Retina (tissue), 1 donor: ENCODE results near the gene EYA3.

Experiments
- DNase-seq: peaks from one replicate; pipeline ENCODE4 v3.0.0-alpha.2; 2016

Gene EYA3, protein sequence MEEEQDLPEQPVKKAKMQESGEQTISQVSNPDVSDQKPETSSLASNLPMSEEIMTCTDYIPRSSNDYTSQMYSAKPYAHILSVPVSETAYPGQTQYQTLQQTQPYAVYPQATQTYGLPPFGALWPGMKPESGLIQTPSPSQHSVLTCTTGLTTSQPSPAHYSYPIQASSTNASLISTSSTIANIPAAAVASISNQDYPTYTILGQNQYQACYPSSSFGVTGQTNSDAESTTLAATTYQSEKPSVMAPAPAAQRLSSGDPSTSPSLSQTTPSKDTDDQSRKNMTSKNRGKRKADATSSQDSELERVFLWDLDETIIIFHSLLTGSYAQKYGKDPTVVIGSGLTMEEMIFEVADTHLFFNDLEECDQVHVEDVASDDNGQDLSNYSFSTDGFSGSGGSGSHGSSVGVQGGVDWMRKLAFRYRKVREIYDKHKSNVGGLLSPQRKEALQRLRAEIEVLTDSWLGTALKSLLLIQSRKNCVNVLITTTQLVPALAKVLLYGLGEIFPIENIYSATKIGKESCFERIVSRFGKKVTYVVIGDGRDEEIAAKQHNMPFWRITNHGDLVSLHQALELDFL

DNA sequence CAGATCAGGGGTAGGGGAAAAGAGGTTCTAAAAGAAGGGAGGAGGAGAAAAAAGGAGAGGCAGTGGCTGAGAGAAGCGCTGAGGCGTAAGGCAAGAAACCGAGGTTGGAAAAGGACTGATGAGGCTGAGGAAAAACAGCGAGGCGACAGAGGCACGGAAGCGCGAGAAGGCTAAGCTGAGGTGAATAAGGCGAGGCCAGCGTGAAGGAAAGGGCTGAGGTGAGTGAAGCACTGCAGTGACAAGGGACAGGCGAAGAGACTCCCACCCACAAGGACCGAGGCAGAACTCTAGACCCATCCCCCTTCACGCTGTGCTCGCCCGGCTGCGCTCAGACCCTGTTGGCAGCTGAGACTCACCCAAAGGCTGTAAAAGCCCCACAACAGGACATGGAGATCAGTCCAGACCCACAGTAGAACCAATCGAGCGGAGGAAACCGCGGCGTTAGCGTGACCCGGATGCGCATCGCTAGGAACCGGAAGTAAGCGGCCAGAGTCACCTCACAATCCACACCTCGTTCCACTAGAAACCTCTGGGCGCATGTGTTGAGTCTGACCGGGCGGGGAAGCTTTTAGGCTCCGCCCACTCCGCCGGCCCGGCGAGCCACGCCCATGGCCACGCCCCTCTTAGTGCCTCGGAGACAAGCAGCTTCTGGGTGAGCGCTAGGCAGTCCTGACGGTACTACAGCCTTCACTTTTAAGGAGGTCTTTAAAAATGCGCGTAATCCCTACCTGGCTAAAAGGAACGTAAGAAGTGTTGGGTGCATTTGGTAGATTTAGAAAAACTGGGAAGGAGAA is at the start of gene EYA3:
Gene EYA3, minus strand, starts transcription at position 443 of the 794 bp plus-strand sequence. CDS start 30,584 bp downstream, outside the sequence.
- peak; percentile 100 for DNase-seq

DNA sequence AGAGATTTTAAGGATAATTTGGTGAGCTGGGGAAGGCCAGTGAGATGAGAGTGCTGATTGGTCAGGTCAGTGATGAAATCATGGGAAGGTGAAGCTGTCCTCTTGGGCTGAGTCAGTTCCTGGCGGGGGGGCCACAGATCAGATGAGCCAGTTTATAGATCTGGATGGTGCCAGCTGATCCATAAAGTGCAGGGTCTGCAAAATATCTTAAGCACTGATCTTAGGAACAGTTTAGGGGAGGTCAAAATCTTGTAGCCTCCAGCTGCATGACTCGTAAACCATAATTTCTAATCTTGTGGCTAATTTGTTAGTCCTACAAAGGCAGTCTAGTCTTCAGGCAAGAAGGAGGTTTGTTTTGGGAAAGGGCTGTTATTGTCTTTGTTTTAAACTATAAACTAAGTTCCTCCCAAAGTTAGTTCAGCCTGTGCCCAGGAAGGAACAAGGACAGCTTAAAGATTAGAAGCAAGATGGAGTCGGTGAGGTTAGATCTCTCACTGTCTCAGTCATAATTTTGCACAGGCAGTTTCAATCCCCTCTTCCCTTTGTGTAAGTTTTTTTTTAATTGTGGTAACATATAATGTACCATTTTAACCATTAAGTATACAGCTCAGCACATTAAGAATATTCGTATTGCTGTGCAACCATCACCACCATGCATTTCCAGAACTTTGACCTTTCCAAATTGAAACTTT is 48.7 kb upstream of the EYA3 start:
- DNase-seq, result no peak

DNA sequence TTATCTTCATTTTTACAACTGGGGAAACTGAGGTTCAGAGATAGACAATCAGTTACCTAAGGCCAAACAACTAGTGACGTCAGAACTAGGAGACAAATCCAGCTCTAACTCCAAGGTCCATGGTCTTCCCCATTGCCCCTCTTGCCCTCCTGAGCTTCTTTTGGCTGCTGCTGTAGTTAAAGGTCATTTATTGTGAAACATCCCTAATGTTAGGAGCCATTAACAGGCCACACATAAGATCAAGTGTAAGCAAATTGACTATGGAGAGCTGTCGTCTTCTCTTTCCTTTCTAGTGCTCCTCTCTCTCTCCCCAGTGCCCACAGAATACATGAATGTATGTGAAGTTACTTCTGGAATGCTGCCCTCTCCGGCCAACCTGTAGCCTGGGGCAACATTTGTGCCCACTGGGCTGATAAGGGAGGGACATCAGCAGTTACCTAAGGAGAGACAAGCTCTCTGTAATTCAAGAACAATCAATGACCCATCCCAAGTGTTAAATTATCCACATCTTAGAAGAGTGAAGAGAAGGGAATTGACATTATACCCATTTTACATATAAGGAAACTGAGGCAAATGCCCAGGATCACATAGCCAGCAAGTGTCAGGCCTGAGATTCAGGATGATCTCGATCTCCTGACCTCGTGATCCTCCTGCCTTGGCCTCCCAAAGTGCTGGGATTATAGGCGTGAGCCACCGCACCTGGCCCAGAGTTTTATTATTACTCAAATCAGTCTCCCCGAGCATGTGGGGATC is 47.9 kb upstream of the EYA3 start:
- no peak for DNase-seq

DNA sequence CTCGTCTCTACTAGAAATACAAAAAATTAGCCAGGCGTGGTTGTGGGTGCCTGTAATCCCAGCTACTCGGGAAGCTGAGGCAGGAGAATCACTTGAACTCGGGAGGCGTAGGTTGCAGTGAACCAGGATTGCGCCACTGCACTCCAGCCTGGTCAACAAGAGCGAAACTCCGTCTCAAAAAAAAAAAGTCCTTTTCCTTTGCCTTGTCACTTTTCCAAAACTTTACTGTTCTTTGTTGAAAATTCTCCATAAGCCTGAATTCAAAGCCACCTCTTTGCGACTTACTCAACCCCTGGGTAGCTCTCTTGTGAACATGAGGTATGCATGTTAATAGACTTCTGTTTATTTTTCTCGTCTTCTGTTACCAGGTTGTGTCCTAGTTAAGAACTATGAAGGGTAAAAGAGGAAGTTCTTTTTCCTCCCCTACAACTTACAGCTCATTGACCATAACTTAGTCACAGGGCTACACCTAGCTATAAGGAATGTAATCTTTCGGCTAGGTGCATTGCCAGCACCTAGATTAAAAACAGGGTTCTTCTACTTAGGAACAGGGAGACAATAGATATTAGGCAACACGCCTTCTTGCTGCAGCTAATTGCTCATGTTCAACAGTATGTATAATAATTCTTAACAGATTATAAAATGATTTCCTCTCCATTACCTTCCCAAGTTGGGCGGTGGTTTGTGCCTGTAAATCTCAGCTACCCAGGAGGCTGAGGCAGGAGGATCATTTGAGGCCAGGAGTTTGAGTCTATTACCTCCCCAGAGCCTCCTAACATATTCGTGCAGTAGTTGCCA is 47.2 kb upstream of the EYA3 start:
- no peak for DNase-seq

DNA sequence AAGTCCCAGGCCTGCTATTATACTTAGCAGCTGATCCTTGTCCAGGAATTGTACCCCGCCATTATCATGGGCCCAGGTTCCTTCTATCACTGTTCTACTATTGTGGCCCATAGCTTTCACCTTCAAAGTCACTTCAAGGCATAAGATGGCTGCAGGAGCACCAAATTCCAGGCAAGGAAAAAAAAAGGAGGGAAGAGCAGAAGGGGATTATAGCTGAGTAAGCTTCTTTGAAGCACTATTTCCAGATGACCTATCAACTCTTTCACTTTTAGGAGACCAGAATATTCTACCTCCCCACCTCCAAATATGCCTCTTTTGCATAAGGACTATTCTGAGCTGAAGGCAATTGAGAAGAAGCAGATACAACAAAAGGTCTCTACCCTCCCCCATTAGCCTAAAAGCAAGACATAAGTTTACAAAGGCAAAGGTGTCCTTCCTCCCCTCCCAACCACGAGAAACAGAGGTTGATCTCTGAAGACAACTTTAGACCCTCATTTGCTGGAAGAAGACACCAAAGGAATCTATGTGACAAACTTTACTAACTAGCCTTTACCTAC is 46.3 kb upstream of the EYA3 start:
- DNase-seq, result no peak

DNA sequence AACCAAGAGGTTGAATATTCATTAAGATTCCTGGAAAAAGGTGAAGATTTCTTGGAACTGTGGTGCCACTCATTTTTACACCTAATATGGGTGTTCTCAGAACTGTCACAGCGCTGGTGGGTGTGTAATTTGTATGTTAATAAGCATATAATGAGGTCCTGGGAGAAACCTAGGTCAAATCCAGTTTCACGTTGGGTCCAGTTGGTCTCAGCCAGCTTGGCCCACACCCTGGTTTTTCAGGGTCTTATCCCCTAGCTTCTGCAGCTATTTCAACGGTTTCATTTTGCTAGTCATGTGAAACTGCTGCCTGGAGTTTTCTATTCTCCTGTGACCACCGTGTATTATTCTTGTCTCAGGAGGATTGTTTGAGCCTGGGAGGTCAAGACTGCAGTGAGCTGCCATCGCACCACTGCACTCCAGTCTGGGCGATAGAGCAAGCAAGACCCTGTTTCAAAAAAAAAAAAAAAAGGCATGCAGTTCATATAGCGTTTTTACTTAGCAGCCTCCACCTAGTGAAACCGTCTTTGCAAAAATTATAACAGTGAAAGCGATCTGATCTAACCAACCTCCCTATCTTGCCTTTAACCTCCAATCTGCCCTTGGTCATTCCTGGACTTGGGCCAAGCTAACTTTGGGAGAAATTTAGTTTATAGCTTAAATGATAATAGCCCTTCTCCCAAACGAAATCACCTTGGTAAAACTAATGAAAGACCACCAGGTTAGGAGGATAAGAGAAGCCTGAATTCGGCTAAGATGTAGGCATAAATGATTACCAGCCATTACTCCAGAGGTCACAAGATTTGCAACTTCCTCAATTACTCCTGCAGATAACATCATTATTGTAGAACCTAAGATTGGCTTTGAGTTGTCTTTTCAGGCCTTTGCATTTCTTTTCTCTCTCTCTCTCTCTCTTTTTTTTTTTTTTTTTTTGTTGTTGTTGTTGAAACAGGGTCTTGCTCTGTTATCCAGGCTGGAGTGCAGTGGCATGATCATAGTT is 44.1 kb upstream of the EYA3 start:
- no peak for DNase-seq

DNA sequence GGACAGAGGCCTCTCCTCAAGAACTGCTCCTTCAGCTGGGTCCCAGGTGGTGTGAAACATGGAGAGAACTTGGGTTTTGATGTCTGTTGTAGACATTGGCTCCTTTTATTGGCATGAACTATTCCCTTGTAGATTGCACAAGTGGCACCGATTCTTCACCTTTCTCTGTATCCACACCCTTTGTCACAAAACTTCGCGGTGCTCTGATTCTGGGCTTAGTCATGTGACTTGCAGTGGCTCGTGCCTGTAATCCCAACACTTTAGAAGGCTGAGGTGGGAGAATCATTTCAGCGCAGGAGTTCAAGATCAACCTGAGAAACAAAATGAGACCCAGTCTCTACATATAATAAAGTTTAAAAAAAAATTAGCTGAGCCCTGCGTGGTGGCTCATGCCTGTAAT is 42.5 kb upstream of the EYA3 start:
- no peak for DNase-seq

DNA sequence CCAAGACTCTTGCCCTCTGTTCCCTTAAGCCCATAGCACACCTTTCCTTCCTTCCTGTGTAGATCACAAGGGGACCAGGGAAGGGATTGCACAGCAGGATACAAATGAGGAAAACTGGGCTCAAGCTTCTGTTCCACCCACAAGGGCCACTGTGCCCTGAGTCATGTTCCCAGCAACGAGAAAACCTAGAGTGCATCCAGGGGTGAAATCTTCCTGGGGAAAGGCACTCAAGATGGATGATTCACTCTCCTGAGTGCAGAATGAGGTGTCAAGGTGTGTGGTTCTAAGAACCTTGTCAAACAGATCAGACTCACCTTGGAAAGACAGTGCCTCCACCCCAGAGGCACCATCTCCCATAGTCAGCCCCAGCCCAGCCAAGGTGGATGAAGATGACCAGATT is 40.7 kb upstream of the EYA3 start:
- DNase-seq, result no peak

DNA sequence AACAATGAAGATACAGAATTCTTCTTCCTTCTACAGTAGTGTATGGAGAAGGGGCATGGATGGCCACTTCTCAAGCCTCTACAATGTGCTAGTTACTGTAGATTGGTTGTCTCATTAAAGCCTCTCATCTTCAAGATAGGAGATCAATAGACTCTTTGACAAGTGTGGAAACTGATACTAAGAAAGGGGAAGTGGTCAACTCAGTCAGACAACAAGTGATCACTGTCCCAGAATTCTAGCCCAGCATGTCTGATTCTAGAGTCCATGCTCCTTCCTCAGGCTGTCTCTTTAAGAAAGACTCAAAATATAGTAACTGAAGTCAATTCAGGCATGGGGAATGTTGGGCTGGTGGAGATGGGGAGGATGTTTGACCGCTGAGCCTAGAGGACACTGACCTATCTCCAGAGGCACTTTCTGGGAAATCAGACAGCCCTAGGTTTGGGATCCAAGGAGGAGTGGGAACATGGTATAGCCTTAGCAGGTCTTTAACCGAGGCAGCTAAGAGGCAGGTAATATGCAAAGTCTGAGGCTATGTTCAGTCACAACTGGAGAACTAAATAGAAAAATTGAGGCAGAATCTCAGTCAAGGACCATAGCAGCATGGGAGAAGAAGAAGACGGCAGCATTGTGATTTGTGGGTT is 39.3 kb upstream of the EYA3 start:
- DNase-seq, result no peak

DNA sequence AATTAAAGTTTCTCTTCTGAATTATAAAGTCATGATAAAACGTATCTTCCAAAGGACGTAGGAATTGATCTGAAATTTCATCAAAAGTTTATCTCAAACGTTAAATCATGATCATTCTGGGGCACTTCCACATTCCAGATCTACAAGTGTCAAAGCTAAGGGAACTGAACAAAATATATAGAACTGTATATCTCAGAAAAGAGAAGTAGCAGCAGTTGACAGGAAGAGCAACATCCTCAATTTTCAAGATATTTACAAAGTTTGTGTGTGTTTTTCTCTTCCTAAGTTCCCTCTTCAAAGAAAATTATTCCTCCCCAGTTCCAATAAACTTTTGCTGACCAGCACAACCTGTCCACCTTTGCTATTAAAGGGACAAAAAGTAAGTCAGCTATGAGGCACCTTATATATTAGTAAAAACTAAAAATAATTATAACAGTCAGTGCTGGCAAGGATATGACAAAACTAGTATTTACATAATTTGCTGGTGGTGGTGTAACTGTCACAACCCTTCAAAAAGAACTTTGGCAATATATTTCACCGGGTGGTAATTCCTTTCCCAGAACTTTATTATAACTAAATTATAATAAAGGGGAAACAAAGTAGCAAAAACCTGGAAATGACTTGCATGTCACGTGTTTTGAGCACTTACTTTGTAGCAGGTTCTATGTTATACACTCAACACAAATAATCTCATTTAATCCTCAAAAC is 38.5 kb upstream of the EYA3 start:
- no peak for DNase-seq

DNA sequence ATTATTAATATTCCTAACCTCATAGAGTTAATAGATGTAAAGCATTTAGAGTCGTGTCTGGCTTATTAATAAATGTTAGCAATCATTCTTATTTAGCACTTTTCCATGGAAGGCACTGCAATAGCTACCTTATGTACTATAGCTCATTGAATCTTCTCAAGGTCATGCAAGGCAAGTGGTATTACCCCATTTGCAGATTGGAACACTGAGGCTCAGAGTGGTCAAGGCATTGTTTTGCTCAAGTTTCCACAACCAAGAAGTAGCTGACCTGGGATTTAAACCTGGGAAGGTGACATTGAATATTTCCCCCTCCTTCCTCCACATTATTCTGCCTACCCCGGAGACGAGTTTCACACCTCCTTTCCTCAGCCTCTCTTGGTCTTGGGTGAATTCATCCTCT is 37.8 kb upstream of the EYA3 start:
- DNase-seq, result no peak

DNA sequence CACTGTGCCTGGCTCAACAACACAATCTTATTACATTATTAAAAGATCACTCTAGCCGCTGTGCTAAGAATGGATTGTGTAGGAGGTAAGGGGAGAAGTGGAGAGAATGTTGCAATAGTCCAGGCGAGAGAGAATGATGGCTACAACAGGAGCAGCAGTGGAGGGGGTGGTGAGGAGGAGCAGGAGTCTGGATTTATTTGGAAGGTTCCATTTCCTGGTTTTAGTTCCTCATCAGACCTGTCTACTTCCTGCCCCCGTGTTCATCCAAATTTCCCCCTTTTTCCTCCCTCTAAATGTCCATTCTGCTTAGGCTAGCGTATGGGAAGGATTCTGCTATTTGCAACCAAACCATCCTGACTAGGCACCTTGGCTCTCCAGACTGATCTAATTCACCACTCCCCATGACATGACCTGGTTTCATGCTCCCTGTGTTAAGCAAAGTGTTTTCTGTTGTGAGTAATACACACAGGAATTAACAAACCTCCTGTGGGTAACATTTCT is 35.1 kb upstream of the EYA3 start:
- no peak for DNase-seq

DNA sequence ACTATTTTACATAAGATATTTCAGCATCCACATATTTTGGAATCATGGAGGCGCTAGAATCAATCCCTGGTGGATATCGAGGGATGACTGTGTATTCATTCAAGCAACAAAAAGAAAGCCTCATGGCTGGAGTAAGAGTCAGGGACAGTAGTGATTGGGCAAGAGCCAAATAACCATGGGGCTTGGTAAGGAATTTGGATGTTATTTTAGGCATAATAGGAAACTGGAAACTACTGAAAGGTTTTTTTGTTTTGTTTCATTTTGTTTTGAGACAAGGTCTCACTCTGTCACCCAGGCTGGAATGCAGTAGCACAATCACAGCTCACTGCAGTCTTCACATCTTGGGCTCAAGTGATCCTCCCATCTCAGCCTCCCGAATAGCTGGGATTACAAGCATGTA is 33.8 kb upstream of the EYA3 start:
- DNase-seq, result no peak

DNA sequence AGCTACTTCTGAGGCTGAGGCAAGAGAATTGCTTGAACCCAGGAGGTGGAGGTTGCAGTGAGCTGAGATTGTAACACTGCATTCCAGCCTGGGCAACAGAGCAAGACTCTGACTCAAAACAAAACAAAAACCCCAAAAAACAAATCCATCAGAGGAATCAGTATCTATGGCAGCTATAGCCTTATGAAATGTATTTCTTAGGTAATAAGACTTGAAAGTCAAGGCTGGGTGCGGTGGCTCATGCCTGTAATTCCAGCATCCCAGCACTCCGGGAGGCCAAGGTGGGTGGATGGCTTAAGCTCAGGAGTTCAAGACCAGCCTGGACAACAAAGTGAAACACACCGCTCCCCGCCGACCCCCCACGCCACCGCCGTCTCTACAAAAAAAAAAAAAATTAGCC is 31.1 kb upstream of the EYA3 start:
- no peak for DNase-seq

DNA sequence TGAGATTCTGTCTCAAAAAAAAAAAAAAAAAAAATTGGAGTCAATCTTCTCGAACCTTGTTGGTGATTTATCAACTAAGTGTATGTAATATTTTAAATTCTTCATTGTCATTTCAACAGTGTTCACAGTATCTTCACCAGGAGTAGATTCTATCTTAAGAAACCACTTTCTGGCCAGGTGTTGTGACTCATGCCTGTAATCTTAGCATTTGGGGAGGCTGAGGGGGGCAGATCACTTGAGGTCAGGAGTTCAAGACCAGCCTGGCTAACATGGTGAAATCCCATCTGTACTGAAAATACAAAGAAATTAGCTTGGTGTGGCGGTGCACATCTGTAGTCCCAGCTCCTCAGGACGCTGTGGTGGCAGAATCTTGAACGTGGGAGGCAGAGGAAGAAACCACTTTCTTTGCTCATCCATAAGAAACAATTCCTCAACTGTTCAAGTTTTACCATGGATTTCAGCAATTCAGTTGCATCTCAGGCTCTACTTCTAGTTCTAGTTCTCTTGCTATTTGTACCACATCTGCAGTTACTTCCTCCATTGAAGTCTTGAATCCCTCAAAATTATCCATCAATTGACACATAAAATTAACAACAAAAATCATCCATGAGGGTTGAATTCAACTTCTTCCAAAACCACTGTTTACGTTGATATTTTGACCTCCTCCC is 30.4 kb upstream of the EYA3 start:
- DNase-seq, result no peak

DNA sequence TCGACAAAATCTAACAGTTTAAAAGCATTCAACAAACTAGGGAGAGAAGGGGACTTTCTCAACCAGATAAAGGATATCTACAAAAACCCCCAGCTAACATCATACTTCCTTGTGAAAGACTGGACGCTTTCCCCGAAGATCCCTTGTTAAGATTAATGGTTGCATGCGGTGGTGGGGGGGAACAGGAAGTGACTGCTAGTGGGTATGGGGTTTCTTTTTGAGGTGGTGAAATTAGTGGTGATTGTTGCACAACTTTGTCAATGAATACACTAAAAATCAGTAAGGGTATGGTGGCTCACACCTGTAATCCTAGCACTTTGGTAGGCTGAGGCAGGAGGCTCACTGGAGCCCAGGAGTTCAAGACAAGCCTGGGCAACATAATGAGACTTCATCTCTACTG is 26.9 kb upstream of the EYA3 start:
- no peak for DNase-seq

DNA sequence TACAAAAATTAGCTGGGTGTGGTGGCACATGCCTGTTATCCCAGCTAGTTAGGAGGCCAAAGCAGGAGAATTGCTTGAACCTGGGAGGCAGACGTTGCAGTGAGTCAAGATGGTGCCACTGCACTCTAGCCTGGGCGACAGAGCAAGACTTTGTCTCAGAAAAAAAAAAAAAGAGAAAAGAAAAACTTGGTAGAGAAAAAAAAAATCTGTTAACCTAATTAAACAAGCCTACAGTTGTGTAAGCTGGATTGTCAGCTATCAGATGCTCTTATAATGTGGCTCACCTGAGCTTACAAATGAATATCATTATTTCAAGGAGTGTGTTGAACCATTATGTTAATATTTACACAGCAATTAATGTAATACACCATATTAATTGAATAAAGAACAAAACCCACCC is 26.4 kb upstream of the EYA3 start:
- DNase-seq, result no peak

DNA sequence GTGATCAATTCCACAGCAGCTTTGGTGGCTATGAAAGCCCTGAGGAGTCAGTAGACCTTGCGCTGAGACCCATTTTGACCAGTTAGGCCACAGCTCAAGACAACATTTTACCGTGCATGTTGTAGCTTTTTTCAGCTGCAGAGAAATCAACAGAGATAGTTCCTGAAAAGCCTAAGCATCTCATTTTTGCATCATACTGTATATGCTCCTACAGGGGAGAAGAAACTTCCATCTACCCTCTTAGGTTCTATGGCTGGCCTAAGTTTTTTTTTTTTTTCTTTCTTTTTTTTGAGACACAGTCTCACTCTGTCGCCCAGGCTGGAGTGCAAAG is 24.8 kb upstream of the EYA3 start:
- no peak for DNase-seq
